Endothelial cell of umbilical vein (primary cell): Measurements from ENCODE around the gene TPH1. TPM values are rescaled to one million over a fixed set of nuclear protein-coding genes. Genes with fewer than 3 reads are reported as not detected.

Experiments
- BruUV-seq: library from RNA; stranded (reverse); fragments of 400-500 nt; replicated peaks from 2 replicates; lab custom pipeline; 2021; lab: Mats Ljungman, UMichigan
- CTCF ChIA-PET: fragments of 300-600, 350-600 bp; sonication (Branson Sonifier 250); formaldehyde crosslinking; loops from one replicate; lab custom pipeline; 2021; ENCODE audit warnings: antibody characterized with exemption, inconsistent platforms; lab: Charles Lee
- POLR2A ChIA-PET: fragments of 300-600, 350-600 bp; sonication (Branson Sonifier 250); formaldehyde crosslinking; loops from one replicate; lab custom pipeline; 2021; ENCODE audit warnings: antibody characterized with exemption, inconsistent platforms; lab: Charles Lee
- DNase-seq: peaks from one replicate; pipeline ENCODE4 v3.0.0-alpha.2; 2011; ENCODE audit warnings: low read depth, low spot score
- FAIRE-seq: peaks from 2 replicates; lab custom pipeline; 2011; peaks lifted over from hg19 to GRCh38; lab: Jason Lieb, UNC
- H2AFZ ChIP-seq: 2 replicates; pipeline ENCODE4 v1.6.0; 2012; ENCODE audit warnings: low read depth, low read length, control low read depth, inconsistent platforms
- H3K27ac ChIP-seq: 2 replicates; pipeline ENCODE4 v1.5.1; 2011; ENCODE audit warnings: low read depth, mild to moderate bottlenecking, control low read depth, low read length, moderate library complexity; ENCODE audit not compliant: insufficient read depth
- H3K27me3 ChIP-seq, 2 experiments: 2 replicates each; pipeline versions ENCODE4 v1.6.0 to v1.6.1; 2011; ENCODE audit warnings: low read length in 2 of 2, mixed read lengths in 1 of 2; ENCODE audit not compliant: control insufficient read depth in 2 of 2, insufficient read depth in 2 of 2
- H3K36me3 ChIP-seq, 2 experiments: 2 replicates in 1 of 2; 3 replicates in 1 of 2; pipeline ENCODE4 v1.5.1; 2011; ENCODE audit warnings: low read length in 2 of 2, mild to moderate bottlenecking in 1 of 2, moderate library complexity in 1 of 2; ENCODE audit not compliant: control insufficient read depth in 2 of 2, insufficient read depth in 2 of 2; ENCODE audit errors: extremely low read depth in 1 of 2
- H3K4me1 ChIP-seq: 3 replicates; pipeline ENCODE4 v1.5.1; 2011; ENCODE audit warnings: mild to moderate bottlenecking, low read length; ENCODE audit not compliant: control insufficient read depth, insufficient read depth; ENCODE audit errors: extremely low read depth
- H3K4me2 ChIP-seq: 2 replicates; pipeline ENCODE4 v1.6.1; 2011; ENCODE audit warnings: low read length, control low read depth, mixed read lengths; ENCODE audit not compliant: insufficient read depth
- H3K4me3 ChIP-seq, 3 experiments: fragments of 200-600 bp in 1 of 3; sonication (generic), shearing (Covaris generic) in 1 of 3; replicated peaks in 1 of 3; 2 replicates each; pipeline ENCODE4 v1.5.1; 2011 to 2016; ENCODE audit warnings: control low read depth in 3 of 3, low read length in 3 of 3, mild to moderate bottlenecking in 2 of 3, inconsistent platforms in 1 of 3, low read depth in 1 of 3, moderate library complexity in 1 of 3; ENCODE audit not compliant: insufficient read depth in 1 of 3
- H3K79me2 ChIP-seq: 2 replicates; pipeline ENCODE4 v1.6.0; 2012; ENCODE audit warnings: low read length, inconsistent platforms; ENCODE audit not compliant: control insufficient read depth, insufficient read depth
- H3K9ac ChIP-seq: replicated peaks from 2 replicates; pipeline ENCODE3; 2011; ENCODE audit warnings: low read length, control low read depth; ENCODE audit not compliant: insufficient read depth; ENCODE audit errors: extremely low read depth
- H3K9me1 ChIP-seq: replicated peaks from 3 replicates; pipeline ENCODE4 v1.6.0; 2011; ENCODE audit warnings: mild to moderate bottlenecking, low read length; ENCODE audit not compliant: control insufficient read depth, insufficient read depth; ENCODE audit errors: extremely low read depth
- H3K9me3 ChIP-seq: replicated peaks from 2 replicates; pipeline ENCODE4 v1.5.1; 2012; ENCODE audit warnings: low read length, inconsistent platforms; ENCODE audit not compliant: control insufficient read depth, insufficient read depth
- H4K20me1 ChIP-seq: replicated peaks from 2 replicates; pipeline ENCODE3; 2011; ENCODE audit warnings: mild to moderate bottlenecking, low read length; ENCODE audit not compliant: control insufficient read depth, insufficient read depth; ENCODE audit errors: extremely low read depth
- EZH2 ChIP-seq: IDR thresholded peaks from 2 replicates; pipeline ENCODE4 v1.6.1; 2012; ENCODE audit warnings: borderline replicate concordance, low read depth, mild to moderate bottlenecking, moderate library complexity, low read length, inconsistent platforms; ENCODE audit not compliant: severe bottlenecking
- GATA2 ChIP-seq: IDR thresholded peaks from 2 replicates; pipeline ENCODE4 v1.7.0; 2011; ENCODE audit warnings: low read depth, mild to moderate bottlenecking, moderate library complexity, mixed read lengths, low read length; ENCODE audit not compliant: insufficient read length, insufficient read depth
- MYC ChIP-seq: IDR thresholded peaks from one replicate; pipeline ENCODE4 v1.6.1; 2011; ENCODE audit warnings: mild to moderate bottlenecking, low read depth, low read length
- POLR2A ChIP-seq: IDR thresholded peaks from 2 replicates; pipeline ENCODE4 v1.6.1; 2012; ENCODE audit warnings: low read depth, mild to moderate bottlenecking, control low read depth, low read length
- POLR2AphosphoS5 ChIP-seq: IDR thresholded peaks from 2 replicates; pipeline ENCODE4 v1.6.1; 2012; ENCODE audit warnings: low read depth, mild to moderate bottlenecking, control low read depth, low read length, moderate library complexity; ENCODE audit not compliant: insufficient read depth
- dilution Hi-C: fragments of 300-500 bp; cut with MboI; formaldehyde crosslinking; loops from one replicate; pipeline ENCODE4 v1.15.0; 2019; ENCODE audit warnings: low sequenced_read_pairs; ENCODE audit not compliant: extremely low pct_ligation_motif_present
- intact Hi-C: fragments of 100-400 bp; cut with micrococcal nuclease; formaldehyde crosslinking; loops from one replicate; pipeline ENCODE4 v1.10.0; 2022
- polyA plus RNA-seq, 4 experiments: library from polyadenylated mRNA; depleted of rRNA in 3 of 4; stranded (reverse) in 3 of 4; unstranded in 1 of 4; fragments of >200 nt; gene quantifications; 2 replicates each; pipeline versions ENCODE4 v1.2.1 to v1.2.3, GENCODE V29; 2011 to 2012; ENCODE audit warnings: missing spikeins in 1 of 4
- total RNA-seq: library from RNA; stranded (reverse); gene quantifications from 2 replicates; pipeline ENCODE4 v1.2.3, GENCODE V29; 2021
- TF ChIP-seq, protein P1 (sequence below), 2 donors: IDR thresholded peaks; 1 replicate in 1 of 2; 2 replicates in 1 of 2; pipeline ENCODE4 v1.5.1; 2011; ENCODE audit warnings: low read length in 2 of 2, mild to moderate bottlenecking in 2 of 2, moderate library complexity in 2 of 2, control low read depth in 1 of 2, inconsistent platforms in 1 of 2, low read depth in 1 of 2; ENCODE audit not compliant: insufficient read depth in 1 of 2; ENCODE audit errors: extremely low read depth in 1 of 2
- TF ChIP-seq, protein P2 (sequence below): IDR thresholded peaks from 2 replicates; pipeline ENCODE4 v1.6.1; 2011; ENCODE audit not compliant: insufficient read depth, insufficient read length

The TPH1 gene
- total and polyA plus RNA-seq, 2 donors (not counting 3 experiments of a cell fraction or from before 2014, with no cell fraction given): 0.07 TPM

DNA sequence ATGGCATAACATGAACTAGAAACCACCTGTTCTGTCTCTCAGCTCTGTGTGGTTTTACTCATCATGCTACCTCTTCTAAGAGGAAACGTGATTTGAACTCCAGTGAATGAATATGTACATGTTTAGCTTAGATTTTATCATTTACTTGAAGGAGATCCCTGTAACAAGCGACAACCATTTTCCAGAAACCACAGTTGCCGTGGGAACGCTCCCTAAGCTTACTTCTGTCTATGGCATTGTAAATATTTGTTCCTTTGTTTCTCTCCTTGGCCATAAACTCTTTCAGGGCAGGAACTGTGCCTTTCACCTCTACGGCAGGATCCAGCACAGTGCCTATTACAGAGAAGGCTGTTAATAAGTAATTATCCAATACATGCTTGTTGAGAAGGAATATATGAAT is 17.1 kb upstream of the TPH1 start:
- Histone ChIP-seq H3K4me2 (no peak overlapping the region), H3K9me3 (no peaks in the 10 kb centered on the region), H3K27ac (no peak overlapping the region), H3K4me3 (no peak overlapping the region), H3K9me1 (no peaks in the 10 kb centered on the region), H2AFZ (no peak overlapping the region), H3K9ac (no peak overlapping the region), H4K20me1 (no peaks in the 10 kb centered on the region), H3K79me2 (no peaks in the 10 kb centered on the region), H3K36me3 (no peaks in the 10 kb centered on the region), H3K27me3 (no peaks in the 10 kb centered on the region), H3K4me1 (no peaks in the 10 kb centered on the region)
- no peak for FAIRE-seq
- intact Hi-C loops: no loop called here
- dilution Hi-C loops: no loop called here
- no TSS peak for BruUV-seq
- TF ChIP-seq EZH2: no peak
- TF ChIP-seq, protein P1, sequence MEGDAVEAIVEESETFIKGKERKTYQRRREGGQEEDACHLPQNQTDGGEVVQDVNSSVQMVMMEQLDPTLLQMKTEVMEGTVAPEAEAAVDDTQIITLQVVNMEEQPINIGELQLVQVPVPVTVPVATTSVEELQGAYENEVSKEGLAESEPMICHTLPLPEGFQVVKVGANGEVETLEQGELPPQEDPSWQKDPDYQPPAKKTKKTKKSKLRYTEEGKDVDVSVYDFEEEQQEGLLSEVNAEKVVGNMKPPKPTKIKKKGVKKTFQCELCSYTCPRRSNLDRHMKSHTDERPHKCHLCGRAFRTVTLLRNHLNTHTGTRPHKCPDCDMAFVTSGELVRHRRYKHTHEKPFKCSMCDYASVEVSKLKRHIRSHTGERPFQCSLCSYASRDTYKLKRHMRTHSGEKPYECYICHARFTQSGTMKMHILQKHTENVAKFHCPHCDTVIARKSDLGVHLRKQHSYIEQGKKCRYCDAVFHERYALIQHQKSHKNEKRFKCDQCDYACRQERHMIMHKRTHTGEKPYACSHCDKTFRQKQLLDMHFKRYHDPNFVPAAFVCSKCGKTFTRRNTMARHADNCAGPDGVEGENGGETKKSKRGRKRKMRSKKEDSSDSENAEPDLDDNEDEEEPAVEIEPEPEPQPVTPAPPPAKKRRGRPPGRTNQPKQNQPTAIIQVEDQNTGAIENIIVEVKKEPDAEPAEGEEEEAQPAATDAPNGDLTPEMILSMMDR (IDR thresholded peaks at IDR 0.05; ENCODE audit: extremely low read depth in 1 of 2, insufficient read depth in 1 of 2, low read depth in 1 of 2, low read length in 2 of 2): no peak
- TF ChIP-seq GATA2: no peak
- TF ChIP-seq, protein P2, sequence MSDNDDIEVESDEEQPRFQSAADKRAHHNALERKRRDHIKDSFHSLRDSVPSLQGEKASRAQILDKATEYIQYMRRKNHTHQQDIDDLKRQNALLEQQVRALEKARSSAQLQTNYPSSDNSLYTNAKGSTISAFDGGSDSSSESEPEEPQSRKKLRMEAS: no peak
- CTCF ChIA-PET: no interaction called here
- POLR2A ChIA-PET: no interaction called here
- no peak for DNase-seq

DNA sequence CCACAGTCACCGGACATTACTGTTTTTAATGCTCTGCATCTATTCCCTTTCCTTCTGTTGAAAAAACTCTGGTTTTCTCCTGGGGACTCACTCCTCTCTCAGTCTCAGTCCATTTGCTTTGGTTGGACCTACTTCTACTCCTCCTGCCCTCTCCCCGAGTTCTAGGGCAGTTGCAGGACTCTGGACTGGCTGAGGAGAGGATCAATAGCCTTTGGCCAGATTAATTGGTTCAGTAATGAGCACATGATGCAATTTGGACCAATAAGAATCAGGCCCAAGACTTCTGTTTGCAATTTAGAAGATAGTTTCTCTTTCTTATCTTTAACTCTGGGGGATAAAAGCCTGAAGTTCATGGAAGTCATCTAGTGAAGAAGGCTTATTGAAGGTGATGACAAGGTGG is 15.3 kb upstream of the TPH1 start:
- no peak for FAIRE-seq
- H3K4me2 ChIP-seq: no peak overlapping the region
- no peak overlapping the region for H3K4me3 ChIP-seq
- H3K9me1 ChIP-seq: no peaks in the 10 kb centered on the region
- no peaks in the 10 kb centered on the region for H3K36me3 ChIP-seq
- no peaks in the 10 kb centered on the region for H3K79me2 ChIP-seq
- H3K4me1 ChIP-seq: no peaks in the 10 kb centered on the region
- DNase-seq: no peak
- no peak for TF ChIP-seq POLR2AphosphoS5
- no peak for TF ChIP-seq POLR2A
- TF ChIP-seq EZH2: no peak
- TF ChIP-seq MYC: no peak
- TF ChIP-seq, protein P1 (IDR thresholded peaks at IDR 0.05; ENCODE audit: extremely low read depth in 1 of 2, insufficient read depth in 1 of 2, low read depth in 1 of 2, low read length in 2 of 2): no peak
- H3K27ac ChIP-seq: no peak overlapping the region
- intact Hi-C loops: no loop called here
- POLR2A ChIA-PET: no interaction called here
- CTCF ChIA-PET: no interaction called here
- H4K20me1 ChIP-seq: no peaks in the 10 kb centered on the region
- no peak overlapping the region for H2AFZ ChIP-seq
- BruUV-seq: no TSS peak
- no peaks in the 10 kb centered on the region for H3K27me3 ChIP-seq
- no peaks in the 10 kb centered on the region for H3K9me3 ChIP-seq
- dilution Hi-C loops: no loop called here
- H3K9ac ChIP-seq: no peak overlapping the region
